Measurements from ENCODE around the gene P2RX2.

DNA sequence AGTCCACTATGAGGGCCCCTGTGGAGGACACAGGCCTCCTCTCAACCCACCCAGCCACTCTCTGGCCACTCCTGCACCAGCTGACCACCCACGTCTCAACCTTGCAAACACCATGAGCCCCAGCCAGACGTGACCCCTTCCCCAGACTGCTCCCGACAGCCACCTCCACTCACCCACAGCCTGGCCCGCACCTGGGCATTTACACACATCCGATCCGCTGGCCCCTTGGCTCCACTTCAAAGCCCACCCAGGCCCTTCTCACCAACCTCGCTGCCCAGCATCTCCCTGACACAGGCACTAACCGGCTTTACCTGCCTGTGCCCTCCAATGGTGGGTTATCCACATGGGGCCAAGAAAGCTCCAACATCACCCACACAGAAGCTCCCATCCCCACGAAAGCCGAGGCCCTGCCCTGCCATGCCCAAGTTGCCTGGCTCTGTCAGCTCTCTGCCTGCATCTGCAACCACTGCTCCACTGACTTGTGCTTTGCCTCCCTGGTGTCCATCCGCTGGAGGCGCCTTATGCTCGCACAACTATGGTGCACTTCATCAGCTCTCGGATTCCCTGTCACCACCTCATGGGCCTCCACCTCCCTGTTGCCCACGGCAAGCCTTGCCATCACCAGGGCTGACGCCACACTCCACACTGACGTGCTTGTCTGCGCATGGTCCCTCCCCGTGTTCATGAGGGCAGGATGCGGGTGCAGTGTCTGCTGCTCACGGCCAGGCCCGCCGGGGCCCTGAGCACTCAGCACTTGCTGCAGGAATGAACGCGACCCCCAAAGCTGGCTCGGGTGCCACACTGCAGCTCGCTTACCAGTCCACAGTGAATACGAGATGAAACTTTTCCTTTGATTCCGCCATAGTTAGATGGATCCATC lies 16.7 kb downstream of the P2RX2 start:
- TF ChIP-seq, protein P1, sequence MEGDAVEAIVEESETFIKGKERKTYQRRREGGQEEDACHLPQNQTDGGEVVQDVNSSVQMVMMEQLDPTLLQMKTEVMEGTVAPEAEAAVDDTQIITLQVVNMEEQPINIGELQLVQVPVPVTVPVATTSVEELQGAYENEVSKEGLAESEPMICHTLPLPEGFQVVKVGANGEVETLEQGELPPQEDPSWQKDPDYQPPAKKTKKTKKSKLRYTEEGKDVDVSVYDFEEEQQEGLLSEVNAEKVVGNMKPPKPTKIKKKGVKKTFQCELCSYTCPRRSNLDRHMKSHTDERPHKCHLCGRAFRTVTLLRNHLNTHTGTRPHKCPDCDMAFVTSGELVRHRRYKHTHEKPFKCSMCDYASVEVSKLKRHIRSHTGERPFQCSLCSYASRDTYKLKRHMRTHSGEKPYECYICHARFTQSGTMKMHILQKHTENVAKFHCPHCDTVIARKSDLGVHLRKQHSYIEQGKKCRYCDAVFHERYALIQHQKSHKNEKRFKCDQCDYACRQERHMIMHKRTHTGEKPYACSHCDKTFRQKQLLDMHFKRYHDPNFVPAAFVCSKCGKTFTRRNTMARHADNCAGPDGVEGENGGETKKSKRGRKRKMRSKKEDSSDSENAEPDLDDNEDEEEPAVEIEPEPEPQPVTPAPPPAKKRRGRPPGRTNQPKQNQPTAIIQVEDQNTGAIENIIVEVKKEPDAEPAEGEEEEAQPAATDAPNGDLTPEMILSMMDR (IDR thresholded peaks at IDR 0.05; ENCODE audit: low read depth, low read length, missing input control), result no peak
- no peak for TF ChIP-seq NR2F2 (IDR thresholded peaks at IDR 0.05)
- TF ChIP-seq JUND (IDR thresholded peaks at IDR 0.05), result no peak
- TF ChIP-seq SP1 (IDR thresholded peaks at IDR 0.05), result no peak
- TF ChIP-seq, protein P2, sequence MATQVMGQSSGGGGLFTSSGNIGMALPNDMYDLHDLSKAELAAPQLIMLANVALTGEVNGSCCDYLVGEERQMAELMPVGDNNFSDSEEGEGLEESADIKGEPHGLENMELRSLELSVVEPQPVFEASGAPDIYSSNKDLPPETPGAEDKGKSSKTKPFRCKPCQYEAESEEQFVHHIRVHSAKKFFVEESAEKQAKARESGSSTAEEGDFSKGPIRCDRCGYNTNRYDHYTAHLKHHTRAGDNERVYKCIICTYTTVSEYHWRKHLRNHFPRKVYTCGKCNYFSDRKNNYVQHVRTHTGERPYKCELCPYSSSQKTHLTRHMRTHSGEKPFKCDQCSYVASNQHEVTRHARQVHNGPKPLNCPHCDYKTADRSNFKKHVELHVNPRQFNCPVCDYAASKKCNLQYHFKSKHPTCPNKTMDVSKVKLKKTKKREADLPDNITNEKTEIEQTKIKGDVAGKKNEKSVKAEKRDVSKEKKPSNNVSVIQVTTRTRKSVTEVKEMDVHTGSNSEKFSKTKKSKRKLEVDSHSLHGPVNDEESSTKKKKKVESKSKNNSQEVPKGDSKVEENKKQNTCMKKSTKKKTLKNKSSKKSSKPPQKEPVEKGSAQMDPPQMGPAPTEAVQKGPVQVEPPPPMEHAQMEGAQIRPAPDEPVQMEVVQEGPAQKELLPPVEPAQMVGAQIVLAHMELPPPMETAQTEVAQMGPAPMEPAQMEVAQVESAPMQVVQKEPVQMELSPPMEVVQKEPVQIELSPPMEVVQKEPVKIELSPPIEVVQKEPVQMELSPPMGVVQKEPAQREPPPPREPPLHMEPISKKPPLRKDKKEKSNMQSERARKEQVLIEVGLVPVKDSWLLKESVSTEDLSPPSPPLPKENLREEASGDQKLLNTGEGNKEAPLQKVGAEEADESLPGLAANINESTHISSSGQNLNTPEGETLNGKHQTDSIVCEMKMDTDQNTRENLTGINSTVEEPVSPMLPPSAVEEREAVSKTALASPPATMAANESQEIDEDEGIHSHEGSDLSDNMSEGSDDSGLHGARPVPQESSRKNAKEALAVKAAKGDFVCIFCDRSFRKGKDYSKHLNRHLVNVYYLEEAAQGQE (IDR thresholded peaks at IDR 0.05), result no peak
- no peak for TF ChIP-seq YY1 (IDR thresholded peaks at IDR 0.05)
- TF ChIP-seq GABPA (IDR thresholded peaks at IDR 0.05 in 1 of 2, conservative IDR thresholded peaks at IDR 0.05 in 1 of 2), result no peak
- TF ChIP-seq EGR1 (IDR thresholded peaks at IDR 0.05; ENCODE audit: low read depth in 2 of 2), result no peak

Data from liver (tissue), 3 donors.